B cell (primary cell): ENCODE data around the gene MBD3L2. TPM values are rescaled to one million over a fixed set of nuclear protein-coding genes. Genes with fewer than 3 reads are reported as not detected.
"Not testable (repeated sequence)": the region's sequence is repeated elsewhere in the genome, so short reads cannot be mapped to it uniquely, and the experiment has no call there.

ENCODE experiments used
- ATAC-seq: fragments of 200-7000 bp; cut with Tn5 transposase; one replicate; pipeline ENCODE4 v1.10.0; 2021; ENCODE audit warnings: low read depth, mild to moderate bottlenecking, moderate number of reproducible peaks, moderate library complexity
- CTCF ChIA-PET: fragments of 350-600 bp; sonication (Branson Sonifier 250); formaldehyde crosslinking; loops from one replicate; lab custom pipeline; 2021; ENCODE audit warnings: antibody characterized with exemption, inconsistent platforms; lab: Charles Lee
- POLR2A ChIA-PET: fragments of 350-600 bp; sonication (Branson Sonifier 250); formaldehyde crosslinking; loops from one replicate; lab custom pipeline; 2021; ENCODE audit warnings: antibody characterized with exemption; lab: Charles Lee
- DNase-seq: peaks from one replicate; pipeline ENCODE4 v3.0.0; 2013
- H2AFZ ChIP-seq: 2 replicates; pipeline ENCODE4 v1.6.1; 2012; ENCODE audit warnings: mild to moderate bottlenecking, low read depth, low read length; ENCODE audit not compliant: insufficient read depth, poor library complexity, severe bottlenecking
- H3K27ac ChIP-seq, 2 donors: 1 replicate in 1 of 2; 2 replicates in 1 of 2; pipeline ENCODE4 v1.5.1; 2012 to 2013; ENCODE audit warnings: low read length in 2 of 2, mild to moderate bottlenecking in 2 of 2, moderate library complexity in 1 of 2
- H3K27me3 ChIP-seq, 4 experiments: fragments of 200-600 bp in 1 of 4; sonication (generic) in 1 of 4; replicated peaks in 1 of 4; 1 replicate in 2 of 4; 2 replicates in 2 of 4; pipeline versions ENCODE4 v1.6.1 to v1.7.0; 2013 to 2016; ENCODE audit warnings: low read length in 3 of 4, mild to moderate bottlenecking in 2 of 4, mixed read lengths in 1 of 4, moderate library complexity in 1 of 4; ENCODE audit not compliant: insufficient read depth in 4 of 4, control insufficient read depth in 3 of 4; ENCODE audit errors: control extremely low read depth in 1 of 4
- H3K36me3 ChIP-seq, 2 experiments: replicated peaks in 1 of 2; 1 replicate in 1 of 2; 2 replicates in 1 of 2; pipeline versions ENCODE4 v1.6.1 to v1.7.1; 2013; ENCODE audit warnings: low read length in 1 of 2; ENCODE audit not compliant: insufficient read depth in 2 of 2, control insufficient read depth in 1 of 2; ENCODE audit errors: control extremely low read depth in 1 of 2, extremely low read depth in 1 of 2
- H3K4me1 ChIP-seq, 2 donors: fragments of 200-600 bp in 1 of 2; sonication (generic) in 1 of 2; 1 replicate in 1 of 2; 2 replicates in 1 of 2; pipeline versions ENCODE4 v1.5.1 to v1.6.1; 2013 to 2017; ENCODE audit warnings: low read length in 2 of 2; ENCODE audit not compliant: control insufficient read depth in 2 of 2, insufficient read depth in 2 of 2
- H3K4me2 ChIP-seq: replicated peaks from 2 replicates; pipeline ENCODE3; 2012; ENCODE audit warnings: mild to moderate bottlenecking, low read depth, low read length; ENCODE audit not compliant: poor library complexity, severe bottlenecking
- H3K4me3 ChIP-seq, 5 experiments: fragments of 200-600 bp in 1 of 5; sonication (generic) in 1 of 5; 1 replicate in 3 of 5; 2 replicates in 2 of 5; pipeline versions ENCODE4 v1.5.1 to v1.7.0; 2011 to 2016; ENCODE audit warnings: low read length in 4 of 5, mild to moderate bottlenecking in 4 of 5, low read depth in 2 of 5, control low read depth in 1 of 5, moderate library complexity in 1 of 5; ENCODE audit not compliant: insufficient read depth in 1 of 5; ENCODE audit errors: control extremely low read depth in 1 of 5, extremely low read depth in 1 of 5
- H3K79me2 ChIP-seq: fragments of 200-600 bp; sonication (generic); one replicate; pipeline ENCODE4 v1.6.0; 2016; ENCODE audit warnings: low read length; ENCODE audit not compliant: control insufficient read depth, insufficient read depth
- H3K9ac ChIP-seq: fragments of 200-600 bp; sonication (generic); 2 replicates; pipeline ENCODE4 v1.6.1; 2017; ENCODE audit warnings: mild to moderate bottlenecking, low read length, moderate library complexity
- H3K9me3 ChIP-seq, 3 donors: one replicate each; pipeline versions ENCODE4 v1.6.1 to v1.7.1; 2013; ENCODE audit warnings: low read length in 2 of 3; ENCODE audit not compliant: control insufficient read depth in 2 of 3, insufficient read depth in 1 of 3; ENCODE audit errors: control extremely low read depth in 1 of 3
- H4K20me1 ChIP-seq: 2 replicates; pipeline ENCODE4 v1.6.0; 2012; ENCODE audit warnings: mild to moderate bottlenecking, low read length; ENCODE audit not compliant: insufficient read depth, control insufficient read depth, poor library complexity, severe bottlenecking
- H3K27ac Mint-ChIP-seq: one replicate; pipeline ENCODE4 v1.8.0; 2021; ENCODE audit warnings: mixed read lengths
- H3K27me3 Mint-ChIP-seq: one replicate; pipeline ENCODE4 v1.8.0; 2021; ENCODE audit warnings: mixed read lengths
- H3K4me1 Mint-ChIP-seq: one replicate; pipeline ENCODE4 v1.8.0; 2021; ENCODE audit warnings: mixed read lengths
- H3K4me3 Mint-ChIP-seq: one replicate; pipeline ENCODE4 v1.8.0; 2021; ENCODE audit warnings: mixed read lengths
- H3K9me3 Mint-ChIP-seq: one replicate; pipeline ENCODE4 v1.8.0; 2022; ENCODE audit warnings: mixed read lengths; ENCODE audit not compliant: insufficient read depth
- WGBS: methylation state at CpG from one replicate; pipeline ENCODE4 v1.1.5; 2013; ENCODE audit warnings: missing lambda C conversion rate; ENCODE audit not compliant: insufficient coverage; 5-methylcytosine and 5-hydroxymethylcytosine counted together
- intact Hi-C: fragments of 100-400 bp; cut with micrococcal nuclease; formaldehyde crosslinking; loops from one replicate; pipeline ENCODE4 v1.10.0; 2022
- polyA plus RNA-seq: library from polyadenylated mRNA; depleted of rRNA; stranded (reverse); fragments of >200 nt; gene quantifications from 2 replicates; pipeline ENCODE4 v1.2.3, GENCODE V29; 2012
- total RNA-seq, 2 donors: library from RNA; stranded (reverse); fragments of 120-200 nt in 1 of 2; gene quantifications; 1 replicate in 1 of 2; 2 replicates in 1 of 2; pipeline versions ENCODE4 v1.2.3 to v1.2.4, GENCODE V29; 2013 to 2022

The MBD3L2 gene
- total and polyA plus RNA-seq, 2 donors (not counting 1 experiment from before 2014, with no cell fraction given): not detected

- H3K4me1 Mint-ChIP-seq, DNase-seq, H3K4me3 Mint-ChIP-seq, H3K27ac ChIP-seq, ATAC-seq, H3K9me3 Mint-ChIP-seq, H3K27me3 ChIP-seq, H3K79me2 ChIP-seq, POLR2A ChIA-PET, H3K4me1 ChIP-seq, intact Hi-C loops, H3K27me3 Mint-ChIP-seq, H4K20me1 ChIP-seq, H3K9ac ChIP-seq, H2AFZ ChIP-seq, H3K36me3 ChIP-seq, CTCF ChIA-PET, H3K4me2 ChIP-seq, H3K9me3 ChIP-seq, H3K4me3 ChIP-seq, H3K27ac Mint-ChIP-seq: not testable (repeated sequence)
- WGBS: no CpG with 5 or more reads among the region's 5 CpGs
Measured at GRCh38 chr19:7051421-7051820, 2.3 kb downstream of the MBD3L2 start.

GRCh38 chr19:7052896-7053295 lies 3.8 kb downstream of the MBD3L2 start:
- H3K27ac ChIP-seq, H3K4me3 Mint-ChIP-seq, H3K4me3 ChIP-seq, H2AFZ ChIP-seq, H3K4me1 ChIP-seq, H3K9me3 Mint-ChIP-seq, H3K4me1 Mint-ChIP-seq, H3K79me2 ChIP-seq, ATAC-seq, H3K4me2 ChIP-seq, H4K20me1 ChIP-seq, H3K27me3 ChIP-seq, H3K27ac Mint-ChIP-seq, H3K9me3 ChIP-seq, CTCF ChIA-PET, intact Hi-C loops, POLR2A ChIA-PET, H3K36me3 ChIP-seq, H3K27me3 Mint-ChIP-seq, H3K9ac ChIP-seq: not testable (repeated sequence)
- whole genome bisulfite sequencing: no CpG with 5 or more reads among the region's 7 CpGs
- peak; percentile 0 for DNase-seq

GRCh38 chr19:7054635-7055368 lies 5.7 kb downstream of the MBD3L2 start:
- H3K9me3 Mint-ChIP-seq, H3K27ac ChIP-seq, POLR2A ChIA-PET, H3K27me3 Mint-ChIP-seq, H2AFZ ChIP-seq, H3K4me1 Mint-ChIP-seq, intact Hi-C loops, ATAC-seq, CTCF ChIA-PET, H3K4me2 ChIP-seq, H4K20me1 ChIP-seq, H3K4me1 ChIP-seq, H3K79me2 ChIP-seq, H3K9me3 ChIP-seq, H3K27me3 ChIP-seq, H3K36me3 ChIP-seq, H3K4me3 ChIP-seq, H3K4me3 Mint-ChIP-seq, H3K9ac ChIP-seq, H3K27ac Mint-ChIP-seq: not testable (repeated sequence)
- peak; percentile 0 for DNase-seq
- WGBS: no CpG with 5 or more reads among the region's 14 CpGs

- DNase-seq, H3K4me3 ChIP-seq, ATAC-seq, H3K27me3 ChIP-seq, H3K27ac Mint-ChIP-seq, H3K9ac ChIP-seq, POLR2A ChIA-PET, H3K4me1 Mint-ChIP-seq, H3K4me2 ChIP-seq, intact Hi-C loops, H3K79me2 ChIP-seq, H3K9me3 ChIP-seq, H3K4me3 Mint-ChIP-seq, H3K27me3 Mint-ChIP-seq, H4K20me1 ChIP-seq, H2AFZ ChIP-seq, H3K36me3 ChIP-seq, CTCF ChIA-PET, H3K4me1 ChIP-seq, H3K27ac ChIP-seq, H3K9me3 Mint-ChIP-seq: not testable (repeated sequence)
- 90% methylated on average over 3 of the region's 14 CpGs for WGBS
Measured at GRCh38 chr19:7055679-7056078, 6.6 kb downstream of the MBD3L2 start.
